22Rv1 (cell line): ENCODE data around the gene GLB1L2.

Experiments
- CTCF ChIP-seq: fragments of 450-650 bp; IDR thresholded peaks from 2 replicates; pipeline ENCODE4 v1.5.1; 2017; ENCODE audit warnings: mild to moderate bottlenecking
- ZFX ChIP-seq: fragments of 450-650 bp; IDR thresholded peaks from 2 replicates; pipeline ENCODE4 v1.6.1; 2017; ENCODE audit warnings: antibody characterized with exemption, borderline replicate concordance

- TF ChIP-seq CTCF (no peak), ZFX (no peak)
Observed at GRCh38 chr11:134397304-134398078, 65.7 kb downstream of the GLB1L2 start.
